Stimulated activated CD4-positive, alpha-beta T cell treated with anti-CD3 and anti-CD28 coated beads, TNF-alpha, amount 100 ng/mL, for 24 hours (primary cell): Measurements from ENCODE around the gene ARPP19.
A peak's percentile ranks its signal among the peaks of the same experiment; 100 is the strongest.
"Not testable (repeated sequence)": the region's sequence is repeated elsewhere in the genome, so short reads cannot be mapped to it uniquely, and the experiment has no call there.

Experiments used
- DNase-seq, 3 experiments: peaks; one replicate each; pipeline ENCODE4 v3.0.0-alpha.2; 2020; ENCODE audit warnings: low read depth in 3 of 3

Gene ARPP19

GRCh38 chr15:52568601-52569585 lies at the start of gene ARPP19:
Gene ARPP19 (minus strand): TSS chr15:52569030. CDS start chr15:52568892, 138 bp downstream.
- DNase-seq: peak; percentile 63 to 85 (median 70)

- DNase-seq: no peak
Measured at GRCh38 chr15:52617026-52617425, 48.2 kb upstream of the ARPP19 start.

GRCh38 chr15:52615302-52615701 lies 46.5 kb upstream of the ARPP19 start:
- DNase-seq: no peak

DNA sequence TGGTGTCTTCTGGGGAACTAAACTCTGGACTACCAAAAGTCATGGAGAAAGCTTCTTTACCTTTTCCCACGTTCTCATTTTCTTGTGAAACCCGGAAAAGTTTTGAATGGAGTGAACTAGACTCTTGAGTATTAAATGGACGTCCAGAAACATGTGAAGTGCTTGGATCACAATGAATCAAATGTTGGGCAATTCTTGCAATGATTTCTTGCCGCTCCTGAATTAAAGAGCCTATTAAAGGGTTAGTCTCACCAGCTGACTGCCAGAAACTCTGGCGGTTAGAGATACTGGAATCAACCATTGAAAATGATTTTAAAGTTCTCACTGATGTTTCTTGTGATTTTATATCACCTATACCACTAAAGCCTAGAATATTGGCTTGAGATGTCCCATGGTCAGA lies 40.8 kb upstream of the ARPP19 start:
- no peak for DNase-seq

- DNase-seq: no peak
Measured at GRCh38 chr15:52584414-52584813, 15.6 kb upstream of the ARPP19 start.

- no peak for DNase-seq
Measured at GRCh38 chr15:52579852-52580251, 11.0 kb upstream of the ARPP19 start.

DNA sequence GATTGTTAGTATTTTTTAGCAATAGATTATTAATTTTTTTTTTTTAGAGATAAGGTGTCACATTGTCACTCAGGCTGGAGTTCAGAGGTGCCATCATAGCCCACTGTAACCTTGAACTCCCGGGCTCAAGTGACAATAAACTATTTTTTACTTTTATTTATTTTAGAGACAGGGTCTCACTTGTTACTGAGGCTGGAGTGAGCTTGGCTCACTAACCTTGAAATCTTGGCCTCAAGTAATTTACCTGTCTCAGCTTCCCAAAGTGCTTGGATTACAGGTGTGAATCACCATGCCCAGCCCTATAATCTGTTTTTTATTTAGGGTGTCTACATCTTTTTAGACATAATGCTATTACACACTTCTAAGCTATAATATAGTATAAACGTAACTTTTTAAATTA lies 7.9 kb upstream of the ARPP19 start:
- DNase-seq: no peak

DNA sequence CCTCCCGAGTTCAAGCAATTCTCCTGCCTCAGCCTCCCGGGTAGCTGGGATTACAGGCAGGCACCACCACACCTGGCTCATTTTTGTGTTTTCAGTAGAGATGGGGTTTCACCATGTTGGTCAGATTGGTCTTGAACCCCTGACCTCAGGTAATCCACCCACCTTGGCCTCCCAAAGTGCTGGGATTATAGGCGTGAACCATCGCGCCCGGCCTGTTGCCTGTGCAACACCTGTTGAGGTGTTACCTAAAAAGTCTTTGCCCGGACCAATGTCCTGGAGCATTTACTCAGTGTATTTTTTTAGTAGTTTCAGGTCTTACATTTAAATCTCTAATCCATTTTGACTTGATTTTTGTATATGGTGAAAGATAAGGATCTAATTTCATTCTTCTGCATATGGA lies 6.7 kb upstream of the ARPP19 start:
- not testable (repeated sequence) for DNase-seq

GRCh38 chr15:52575072-52575471 lies 6.2 kb upstream of the ARPP19 start:
- no peak for DNase-seq

- DNase-seq: not testable (repeated sequence)
Measured at GRCh38 chr15:52574623-52575022, 5.8 kb upstream of the ARPP19 start.

DNA sequence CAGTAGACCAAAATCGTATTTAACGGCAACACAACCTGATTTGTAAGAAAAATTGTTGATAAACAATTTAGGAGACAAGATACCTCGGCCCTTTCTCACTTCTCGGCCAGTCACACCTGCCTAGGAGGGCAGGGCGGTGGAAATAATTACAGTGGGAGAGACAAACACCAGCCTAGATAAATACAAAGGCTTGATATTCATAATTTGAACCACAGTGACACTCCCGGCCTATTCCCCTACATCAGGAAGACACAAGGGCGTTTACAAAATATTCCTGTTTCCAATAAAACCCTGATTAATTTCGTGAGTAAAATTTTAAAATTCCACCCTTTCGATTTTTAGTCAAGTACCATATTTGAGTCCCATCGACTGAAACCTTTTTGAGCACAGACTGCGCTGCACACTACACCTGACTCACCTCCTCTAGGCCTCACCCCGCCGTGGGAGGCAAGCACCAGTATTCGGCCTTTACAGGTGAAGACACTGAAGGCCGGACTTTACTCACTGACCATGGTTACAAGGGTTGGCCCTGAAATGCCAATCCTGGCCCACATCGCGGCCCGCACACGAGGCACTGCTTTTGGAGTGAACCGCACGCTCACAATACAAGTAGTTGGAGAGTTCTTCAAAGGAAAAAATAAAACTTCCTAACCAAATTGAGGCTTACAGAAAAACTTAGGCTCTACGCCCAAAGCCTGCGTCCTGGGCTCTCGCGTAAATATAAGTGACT lies 794 bp downstream of the ARPP19 start:
- peak in 2 of 3 experiments; percentile 21 to 37 for DNase-seq

- DNase-seq: no peak
Measured at GRCh38 chr15:52566889-52567288, 1.9 kb downstream of the ARPP19 start.

- not testable (repeated sequence) for DNase-seq
Measured at GRCh38 chr15:52565417-52566358, 3.1 kb downstream of the ARPP19 start.

DNA sequence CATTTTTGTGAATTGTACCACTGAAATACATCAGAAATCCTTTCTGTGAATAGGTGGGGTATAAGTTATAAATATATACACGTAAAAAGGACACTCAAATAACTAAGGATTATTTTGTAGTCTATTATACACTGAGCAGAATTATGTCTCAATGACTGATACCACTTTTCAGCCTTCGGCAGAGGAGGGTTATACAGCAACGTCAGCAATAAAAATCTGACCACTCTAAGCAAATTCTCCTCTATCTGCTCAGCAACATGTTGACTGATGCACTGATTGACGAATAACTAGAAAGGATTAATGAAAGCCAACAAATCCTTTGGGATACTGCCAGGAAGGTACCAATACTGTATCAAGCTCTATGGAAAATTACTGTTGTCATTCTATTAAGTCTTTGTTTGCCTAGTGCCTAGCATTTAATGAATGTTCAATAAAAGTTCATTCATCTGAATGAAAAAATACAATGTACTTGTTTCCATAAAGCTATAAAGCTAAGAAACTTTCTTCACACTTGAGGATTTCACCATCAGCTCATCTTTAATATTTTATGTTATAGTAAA lies 5.2 kb downstream of the ARPP19 start:
- no peak for DNase-seq

GRCh38 chr15:52559575-52559974 lies 9.3 kb downstream of the ARPP19 start:
- peak in 2 of 3 experiments; percentile 28 to 52 for DNase-seq

- DNase-seq: no peak
Measured at GRCh38 chr15:52559022-52559421, 9.8 kb downstream of the ARPP19 start.

- DNase-seq: peak in 2 of 3 experiments; percentile 39 to 55
Measured at GRCh38 chr15:52558196-52558595, 10.6 kb downstream of the ARPP19 start.

DNA sequence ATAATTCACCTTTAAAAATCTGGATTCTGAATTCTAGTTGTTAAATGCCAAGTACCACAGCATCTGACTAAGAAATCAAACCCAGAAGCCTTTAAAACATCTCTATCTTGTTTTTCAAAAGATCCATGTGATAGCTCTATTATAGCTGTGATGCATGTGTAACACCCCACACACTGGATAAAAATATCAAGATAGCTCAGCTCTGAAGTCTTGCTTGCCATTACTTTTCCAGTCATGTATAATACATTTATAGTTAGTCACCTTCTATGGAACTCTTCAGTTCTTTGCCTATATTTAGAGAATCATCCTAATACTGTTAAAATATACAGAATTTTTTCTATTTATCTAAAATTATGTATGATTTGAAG lies 11.6 kb downstream of the ARPP19 start:
- no peak for DNase-seq

DNA sequence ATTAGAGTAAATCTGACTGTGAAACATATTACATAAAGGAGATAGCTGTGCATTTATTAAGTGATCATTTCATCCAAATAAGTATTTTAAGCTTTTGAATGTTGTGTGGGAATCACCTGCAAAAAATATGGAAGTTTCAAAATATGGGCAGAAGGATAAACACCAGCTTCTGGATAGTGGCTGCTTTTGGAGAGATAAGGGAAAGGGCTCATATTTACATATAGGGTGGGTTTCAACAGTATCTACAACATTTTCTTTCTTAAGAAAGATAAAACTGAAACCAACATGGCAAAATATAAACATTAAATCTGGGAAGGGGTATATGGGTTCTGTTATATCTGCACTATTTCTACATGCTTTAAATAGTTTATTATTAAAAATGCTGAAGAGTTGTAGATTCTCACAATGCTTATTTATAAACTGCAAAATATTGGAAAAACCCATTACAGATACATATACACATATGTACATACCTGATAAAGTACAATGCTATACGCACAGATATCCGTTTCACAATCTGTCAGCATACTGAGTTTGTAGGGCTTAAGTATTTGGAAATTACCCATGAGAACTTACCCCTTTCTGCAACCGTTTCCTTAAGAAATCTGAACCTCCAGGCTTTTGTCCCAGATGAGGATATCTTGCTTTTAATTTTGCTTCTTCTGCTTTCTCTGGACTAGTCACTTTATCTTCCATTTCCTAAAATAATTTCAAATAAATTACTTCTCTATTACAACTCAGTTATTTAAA lies 12.1 kb downstream of the ARPP19 start:
- DNase-seq: no peak

GRCh38 chr15:52552303-52552702 lies 16.5 kb downstream of the ARPP19 start:
- DNase-seq: no peak

DNA sequence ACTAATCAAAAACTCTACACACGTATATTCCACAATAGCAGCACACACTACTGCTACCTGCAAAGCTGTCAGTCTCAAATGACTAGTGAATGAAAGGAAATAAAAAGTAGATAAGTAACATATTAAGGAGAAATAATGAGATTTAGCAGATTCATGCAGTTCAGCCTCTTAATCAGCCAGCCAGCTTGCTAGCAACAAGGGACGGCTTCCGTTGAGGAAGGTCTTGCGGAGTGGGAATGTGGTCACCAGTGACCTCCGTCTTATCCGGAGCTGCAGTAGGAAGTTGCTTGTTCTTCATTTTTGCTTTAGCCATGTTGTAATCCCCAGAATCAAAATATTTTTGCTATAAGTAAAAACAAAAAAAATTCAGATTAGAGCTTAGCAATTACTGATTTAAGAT lies 17.1 kb downstream of the ARPP19 start:
- no peak for DNase-seq
